Activated CD8-positive, alpha-beta T cell treated with anti-CD3 and anti-CD28 coated beads for 36 hours (primary cell): ENCODE data around the gene RAPH1. TPM values are rescaled to one million over a fixed set of nuclear protein-coding genes. Genes with fewer than 3 reads are reported as not detected.

Source experiments
- ATAC-seq: fragments of 200-7000 bp; cut with Tn5 transposase; one replicate; pipeline ENCODE4 v1.10.0; 2021; ENCODE audit warnings: mild to moderate bottlenecking, moderate library complexity
- CTCF ChIA-PET: fragments of 350-600 bp; sonication (Branson Sonifier 250); formaldehyde crosslinking; loops from one replicate; lab custom pipeline; 2021; ENCODE audit warnings: antibody characterized with exemption; lab: Charles Lee
- POLR2A ChIA-PET: fragments of 350-600 bp; sonication (Branson Sonifier 250); formaldehyde crosslinking; loops from one replicate; lab custom pipeline; 2021; ENCODE audit warnings: antibody characterized with exemption; lab: Charles Lee
- DNase-seq: peaks from one replicate; pipeline ENCODE4 v3.0.0-alpha.2; 2020
- H3K27ac Mint-ChIP-seq: one replicate; pipeline ENCODE4 v1.8.0; 2021; ENCODE audit warnings: mild to moderate bottlenecking, mixed read lengths
- H3K27me3 Mint-ChIP-seq: one replicate; pipeline ENCODE4 v1.8.0; 2021; ENCODE audit warnings: mixed read lengths
- H3K36me3 Mint-ChIP-seq: one replicate; pipeline ENCODE4 v1.8.0; 2021; ENCODE audit warnings: low read depth, mixed read lengths
- H3K4me1 Mint-ChIP-seq: one replicate; pipeline ENCODE4 v1.8.0; 2021; ENCODE audit warnings: low read depth, mixed read lengths
- H3K4me3 Mint-ChIP-seq: one replicate; pipeline ENCODE4 v1.8.0; 2021; ENCODE audit warnings: mild to moderate bottlenecking, moderate library complexity, mixed read lengths
- H3K9me3 Mint-ChIP-seq: one replicate; pipeline ENCODE4 v1.8.0; 2021; ENCODE audit warnings: mixed read lengths
- intact Hi-C: fragments of 100-400 bp; cut with micrococcal nuclease; formaldehyde crosslinking; loops from one replicate; pipeline ENCODE4 v1.10.0; 2022
- total RNA-seq, 2 experiments: library from RNA; stranded (reverse); gene quantifications; one replicate each; pipeline ENCODE4 v1.2.3, GENCODE V29; 2021
- TF ChIP-seq, protein P1 (sequence below): fragments of 200-600 bp; IDR thresholded peaks from one replicate; pipeline ENCODE4 v1.8.0; 2022; ENCODE audit warnings: antibody characterized with exemption, mild to moderate bottlenecking

Gene RAPH1
- total RNA-seq, 2 experiments from 2014 or later = 1.5 to 1.9 TPM

DNA sequence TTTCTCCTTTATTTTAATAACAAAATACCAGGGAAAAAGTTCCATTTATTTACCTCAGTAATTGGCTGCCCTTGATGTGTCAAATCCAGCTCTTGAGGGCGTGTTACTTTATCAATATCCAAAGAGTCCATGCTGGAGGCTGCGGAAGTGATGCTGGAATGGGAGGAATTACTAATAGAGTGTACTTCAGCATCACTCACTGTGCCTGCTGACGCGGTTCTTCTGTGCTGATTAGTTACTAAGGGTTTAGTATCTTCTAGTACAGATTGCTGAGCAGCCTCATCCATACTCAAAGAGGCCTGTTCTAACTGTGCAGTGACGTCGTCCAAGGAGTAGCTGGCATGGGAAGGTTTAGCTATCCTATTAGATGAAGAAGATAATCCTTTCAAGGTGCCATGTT lies 45.6 kb downstream of the RAPH1 start:
- intact Hi-C loops = loop anchor here (5.0 kb wide), 1 partner anchor 163 kb away; no protein-coding TSS in a partner anchor
- TF ChIP-seq, protein P1, sequence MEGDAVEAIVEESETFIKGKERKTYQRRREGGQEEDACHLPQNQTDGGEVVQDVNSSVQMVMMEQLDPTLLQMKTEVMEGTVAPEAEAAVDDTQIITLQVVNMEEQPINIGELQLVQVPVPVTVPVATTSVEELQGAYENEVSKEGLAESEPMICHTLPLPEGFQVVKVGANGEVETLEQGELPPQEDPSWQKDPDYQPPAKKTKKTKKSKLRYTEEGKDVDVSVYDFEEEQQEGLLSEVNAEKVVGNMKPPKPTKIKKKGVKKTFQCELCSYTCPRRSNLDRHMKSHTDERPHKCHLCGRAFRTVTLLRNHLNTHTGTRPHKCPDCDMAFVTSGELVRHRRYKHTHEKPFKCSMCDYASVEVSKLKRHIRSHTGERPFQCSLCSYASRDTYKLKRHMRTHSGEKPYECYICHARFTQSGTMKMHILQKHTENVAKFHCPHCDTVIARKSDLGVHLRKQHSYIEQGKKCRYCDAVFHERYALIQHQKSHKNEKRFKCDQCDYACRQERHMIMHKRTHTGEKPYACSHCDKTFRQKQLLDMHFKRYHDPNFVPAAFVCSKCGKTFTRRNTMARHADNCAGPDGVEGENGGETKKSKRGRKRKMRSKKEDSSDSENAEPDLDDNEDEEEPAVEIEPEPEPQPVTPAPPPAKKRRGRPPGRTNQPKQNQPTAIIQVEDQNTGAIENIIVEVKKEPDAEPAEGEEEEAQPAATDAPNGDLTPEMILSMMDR = no peak
- DNase-seq (no peak), ATAC-seq (no peak)
- ChIA-PET POLR2A (no interaction called here), CTCF (interaction anchor here (1.5 to 6.2 kb wide), 2 partner anchors 186 to 325 kb away, joined by 3 to 95 read pairs; no protein-coding TSS in a partner anchor)
- peaks cover 16% of the 10 kb centered on the region for H3K4me1 Mint-ChIP-seq
- no peaks in the 10 kb centered on the region for H3K27me3 Mint-ChIP-seq
- no peak overlapping the region for H3K4me3 Mint-ChIP-seq
- H3K36me3 Mint-ChIP-seq = no peaks in the 10 kb centered on the region
- H3K9me3 Mint-ChIP-seq = no peaks in the 10 kb centered on the region
- H3K27ac Mint-ChIP-seq = no peak overlapping the region

DNA sequence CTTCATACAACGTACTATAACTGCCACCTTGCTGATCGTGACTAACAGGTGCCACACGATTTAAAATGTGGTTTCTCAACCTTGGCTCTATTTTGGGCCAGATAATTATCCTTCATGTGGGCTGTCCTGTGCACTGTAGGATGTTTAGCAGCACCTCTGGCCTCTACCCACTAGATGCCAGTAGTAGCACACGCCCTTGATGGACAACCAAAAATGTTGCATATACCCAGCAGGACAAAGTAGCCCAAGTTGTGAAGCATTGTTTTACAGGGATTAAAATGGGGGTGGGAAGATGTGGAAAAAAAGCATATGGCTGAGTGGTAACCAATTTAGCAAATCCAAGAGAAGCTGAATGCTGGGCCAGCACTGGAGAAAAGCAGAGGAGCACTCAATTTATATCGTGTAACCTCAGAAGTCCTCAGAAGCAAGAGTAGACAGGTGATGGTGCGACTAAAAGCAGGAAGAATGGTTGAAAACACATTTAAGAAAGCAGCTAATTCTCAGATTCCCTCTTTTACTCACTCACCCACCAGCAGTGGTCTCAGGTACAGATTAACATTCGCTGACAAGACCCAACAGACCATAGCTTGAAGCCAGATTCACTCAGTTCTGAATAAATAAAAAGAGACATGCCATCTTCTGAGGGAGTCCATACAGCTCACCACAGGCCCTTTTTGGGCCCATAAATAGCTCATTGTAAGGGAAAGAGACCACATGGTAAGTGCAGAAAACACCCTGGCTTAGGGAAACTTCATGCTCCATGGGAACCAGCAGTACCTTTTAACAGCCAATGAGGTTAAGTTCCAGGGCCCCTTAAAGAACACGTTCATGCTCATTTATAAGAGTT lies 50.6 kb downstream of the RAPH1 start:
- H3K9me3 Mint-ChIP-seq = no peaks in the 10 kb centered on the region
- ATAC-seq (peak; percentile 96), DNase-seq (peak; percentile 67)
- ChIA-PET CTCF (interaction anchor here (0.5 to 6.2 kb wide), 20 partner anchors 19 to 330 kb away, joined by 3 to 95 read pairs (median 4); no protein-coding TSS in a partner anchor), POLR2A (interaction anchor here (0.5 to 1.0 kb wide), 4 partner anchors 40 to 639 kb away, joined by 3 to 4 read pairs (median 3); no protein-coding TSS in a partner anchor)
- no peaks in the 10 kb centered on the region for H3K27me3 Mint-ChIP-seq
- peaks cover 7% of the 10 kb centered on the region for H3K4me1 Mint-ChIP-seq
- H3K36me3 Mint-ChIP-seq = no peaks in the 10 kb centered on the region
- intact Hi-C loops = loop anchor here (2.0 to 5.0 kb wide), 3 partner anchors 168 to 433 kb away; no protein-coding TSS in a partner anchor
- TF ChIP-seq, protein P1 = peak; percentile 79
- no peak overlapping the region for H3K4me3 Mint-ChIP-seq
- peak overlapping the region; percentile 13 for H3K27ac Mint-ChIP-seq

DNA sequence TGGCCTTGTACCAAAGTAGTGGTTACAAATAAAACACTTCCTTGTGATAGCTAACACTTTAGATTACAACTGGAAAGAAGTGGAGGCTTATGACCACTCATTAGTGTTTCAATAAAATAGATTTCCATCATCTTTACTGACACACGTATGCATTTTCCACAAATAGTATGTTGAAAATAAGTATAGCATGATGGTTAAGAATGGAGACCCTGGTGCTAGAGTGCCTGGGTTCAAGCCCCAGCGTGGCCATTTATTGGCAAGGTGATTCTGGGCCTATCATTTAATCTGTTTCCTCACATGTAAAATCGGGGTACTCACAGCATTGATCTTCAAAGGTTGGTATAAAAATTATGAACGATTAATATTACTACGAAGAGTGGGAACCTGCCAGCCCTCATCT lies 54.5 kb downstream of the RAPH1 start:
- CTCF ChIA-PET = interaction anchor here (0.7 to 1.4 kb wide), 3 partner anchors 12 to 380 kb away, joined by 3 to 4 read pairs (median 3); no protein-coding TSS in a partner anchor
- H3K4me1 Mint-ChIP-seq = peaks cover 7% of the 10 kb centered on the region
- no peaks in the 10 kb centered on the region for H3K27me3 Mint-ChIP-seq
- intact Hi-C loops = loop anchor here (5.0 kb wide), 1 partner anchor 437 kb away; no protein-coding TSS in a partner anchor
- TF ChIP-seq, protein P1 = no peak
- DNase-seq = no peak
- no peaks in the 10 kb centered on the region for H3K9me3 Mint-ChIP-seq
- ATAC-seq = no peak
- H3K4me3 Mint-ChIP-seq = no peak overlapping the region
- H3K36me3 Mint-ChIP-seq = no peaks in the 10 kb centered on the region
- POLR2A ChIA-PET = interaction anchor here (0.7 kb wide), 1 partner anchor 636 kb away, joined by 3 read pairs; no protein-coding TSS in a partner anchor
- H3K27ac Mint-ChIP-seq = no peak overlapping the region

DNA sequence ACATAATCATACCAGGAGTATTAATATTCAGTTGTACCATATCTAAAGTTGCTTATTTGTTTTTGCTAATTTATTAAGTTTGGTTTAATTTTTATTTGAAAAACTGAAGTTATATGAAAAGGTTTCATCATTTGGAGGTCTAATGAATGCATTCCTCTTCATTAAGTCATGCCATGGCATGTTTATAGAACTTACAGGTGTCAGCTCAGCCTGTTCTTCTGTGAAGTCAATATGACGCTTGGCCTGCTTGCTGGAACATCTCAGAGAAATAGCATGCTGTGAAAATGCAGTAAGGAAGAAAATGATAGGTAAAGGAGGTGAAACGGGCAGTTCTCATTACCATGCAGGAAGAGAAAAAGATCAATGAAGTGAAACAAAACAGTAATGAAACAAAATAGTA lies 58.2 kb downstream of the RAPH1 start:
- CTCF ChIA-PET = interaction anchor here (1.4 kb wide), 1 partner anchor 338 kb away, joined by 5 read pairs; no protein-coding TSS in a partner anchor

More for the DNA sequence above, 58.2 kb downstream of the RAPH1 start:
- Mint-ChIP-seq H3K4me3 (no peak overlapping the region), H3K36me3 (no peaks in the 10 kb centered on the region), H3K27ac (no peak overlapping the region), H3K27me3 (no peaks in the 10 kb centered on the region), H3K4me1 (no peaks in the 10 kb centered on the region), H3K9me3 (no peaks in the 10 kb centered on the region)
- POLR2A ChIA-PET = interaction anchor here (0.7 kb wide), 1 partner anchor 213 kb away, joined by 3 read pairs; no protein-coding TSS in a partner anchor
- intact Hi-C loops = no loop called here
- TF ChIP-seq, protein P1 = no peak
- DNase-seq = no peak
- no peak for ATAC-seq
